CD8-positive, alpha-beta memory T cell (primary cell): ENCODE results near the gene SET. TPM values are rescaled to one million over a fixed set of nuclear protein-coding genes. Genes with fewer than 3 reads are reported as not detected.
A peak's percentile ranks its signal among the peaks of the same experiment; 100 is the strongest.

ENCODE experiments used
- CTCF ChIA-PET: fragments of 350-600 bp; sonication (Branson Sonifier 250); formaldehyde crosslinking; loops from one replicate; lab custom pipeline; 2021; ENCODE audit warnings: antibody characterized with exemption; lab: Charles Lee
- POLR2A ChIA-PET: fragments of 350-600 bp; sonication (Branson Sonifier 250); formaldehyde crosslinking; loops from one replicate; lab custom pipeline; 2021; ENCODE audit warnings: antibody characterized with exemption; lab: Charles Lee
- DNase-seq, 5 donors: peaks; one replicate each; pipeline versions ENCODE4 v3.0.0 to v3.0.0-alpha.2; 2020 to 2022; ENCODE audit warnings: mixed read lengths in 1 of 5
- H3K27ac ChIP-seq: one replicate; pipeline ENCODE4 v1.7.0; 2013; ENCODE audit warnings: low read depth, mild to moderate bottlenecking, low read length, moderate library complexity
- H3K27me3 ChIP-seq: 2 replicates; pipeline ENCODE4 v1.7.0; 2013; ENCODE audit warnings: low read length, mild to moderate bottlenecking; ENCODE audit not compliant: insufficient read depth, poor library complexity, severe bottlenecking
- H3K36me3 ChIP-seq: 2 replicates; pipeline ENCODE4 v1.7.0; 2013; ENCODE audit warnings: mild to moderate bottlenecking, low read length, moderate library complexity; ENCODE audit not compliant: insufficient read depth
- H3K4me1 ChIP-seq: 2 replicates; pipeline ENCODE4 v1.7.0; 2013; ENCODE audit warnings: mild to moderate bottlenecking, low read length, moderate library complexity; ENCODE audit not compliant: insufficient read depth
- H3K4me3 ChIP-seq: 2 replicates; pipeline ENCODE4 v1.7.0; 2013; ENCODE audit warnings: mild to moderate bottlenecking, low read length
- H3K9me3 ChIP-seq: 2 replicates; pipeline ENCODE4 v1.7.0; 2013; ENCODE audit warnings: mild to moderate bottlenecking, low read length
- H3K27ac Mint-ChIP-seq, 8 donors: one replicate each; pipeline ENCODE4 v1.8.0; 2020 to 2021; ENCODE audit warnings: mixed read lengths in 8 of 8, mild to moderate bottlenecking in 6 of 8, inconsistent platforms in 3 of 8, moderate library complexity in 3 of 8
- H3K27me3 Mint-ChIP-seq, 2 donors: one replicate each; pipeline ENCODE4 v1.8.0; 2020 to 2021; ENCODE audit warnings: mixed read lengths in 2 of 2, mild to moderate bottlenecking in 1 of 2, moderate library complexity in 1 of 2
- H3K36me3 Mint-ChIP-seq, 3 donors: one replicate each; pipeline ENCODE4 v1.8.0; 2020 to 2021; ENCODE audit warnings: mixed read lengths in 3 of 3, inconsistent platforms in 1 of 3, mild to moderate bottlenecking in 1 of 3
- H3K4me1 Mint-ChIP-seq, 3 donors: one replicate each; pipeline ENCODE4 v1.8.0; 2020 to 2021; ENCODE audit warnings: mixed read lengths in 3 of 3, inconsistent platforms in 1 of 3, mild to moderate bottlenecking in 1 of 3
- H3K4me3 Mint-ChIP-seq, 7 donors: one replicate each; pipeline ENCODE4 v1.8.0; 2020 to 2021; ENCODE audit warnings: mixed read lengths in 7 of 7, mild to moderate bottlenecking in 6 of 7, moderate library complexity in 4 of 7, inconsistent platforms in 2 of 7
- H3K9me3 Mint-ChIP-seq, 5 donors: one replicate each; pipeline ENCODE4 v1.8.0; 2020 to 2022; ENCODE audit warnings: mixed read lengths in 5 of 5, mild to moderate bottlenecking in 3 of 5, moderate library complexity in 2 of 5, inconsistent platforms in 1 of 5
- polyA plus RNA-seq: library from polyadenylated mRNA; unstranded; fragments of 300-500 nt; fragmentation: Illumina TruSeq; gene quantifications from one replicate; pipeline ENCODE4 v1.2.3, GENCODE V29; 2021
- total RNA-seq, 2 experiments: library from RNA; stranded (reverse); gene quantifications; one replicate each; pipeline ENCODE4 v1.2.3, GENCODE V29; 2021

Gene SET
- total and polyA plus RNA-seq, 3 experiments from 2014 or later = 229 to 1,027 (median 939) TPM

DNA sequence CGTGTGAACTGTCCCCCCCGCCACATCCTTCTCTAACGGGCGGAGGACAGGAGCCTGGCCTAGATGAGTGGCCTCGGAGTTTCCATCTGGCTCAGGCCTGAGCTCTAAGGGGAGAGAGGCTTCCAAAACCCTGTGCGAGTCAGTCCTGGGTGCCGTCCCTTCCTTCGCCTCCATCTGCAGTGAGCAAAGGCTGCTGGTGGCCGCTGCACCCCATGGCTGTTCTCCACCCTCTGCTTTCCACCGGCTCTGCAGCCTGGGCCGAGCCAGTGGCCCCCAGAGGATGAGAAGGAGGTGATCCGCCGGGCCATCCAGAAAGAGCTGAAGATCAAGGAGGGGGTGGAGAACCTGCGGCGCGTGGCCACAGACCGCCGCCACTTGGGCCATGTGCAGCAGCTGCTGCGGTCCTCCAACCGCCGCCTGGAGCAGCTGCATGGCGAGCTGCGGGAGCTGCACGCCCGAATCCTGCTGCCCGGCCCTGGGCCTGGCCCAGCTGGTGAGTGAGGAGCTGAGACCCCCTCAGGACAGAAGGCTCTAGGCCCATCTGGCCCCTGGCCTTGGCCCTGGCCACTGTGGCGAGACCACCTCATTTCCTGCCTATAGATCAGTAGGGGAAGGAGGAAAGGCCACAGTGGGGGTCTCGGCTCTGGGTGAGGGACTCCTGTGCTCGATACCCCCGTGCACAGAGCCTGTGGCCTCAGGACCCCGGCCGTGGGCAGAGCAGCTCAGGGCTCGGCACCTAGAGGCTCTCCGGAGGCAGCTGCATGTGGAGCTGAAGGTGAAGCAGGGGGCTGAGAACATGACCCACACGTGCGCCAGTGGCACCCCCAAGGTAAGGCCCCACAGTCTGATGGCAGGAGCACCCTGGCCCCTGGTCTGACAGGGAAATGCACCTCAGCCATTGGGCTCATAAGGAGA is 16.3 kb downstream of the SET start:
- H3K36me3 Mint-ChIP-seq = peaks cover 0 to 1% (median 0%) of the 10 kb centered on the region in 3 donors
- no peak overlapping the region for H3K27ac ChIP-seq
- POLR2A ChIA-PET = no interaction called here
- peaks cover 0 to 1% of the 10 kb centered on the region in 2 donors for H3K27me3 Mint-ChIP-seq
- H3K4me3 ChIP-seq = no peak overlapping the region
- H3K4me1 ChIP-seq = peaks cover 7% of the 10 kb centered on the region
- no peaks in the 10 kb centered on the region for H3K9me3 Mint-ChIP-seq
- no peaks in the 10 kb centered on the region for H3K36me3 ChIP-seq
- H3K4me1 Mint-ChIP-seq = peaks cover 7 to 17% (median 9%) of the 10 kb centered on the region in 3 donors
- no peaks in the 10 kb centered on the region for H3K27me3 ChIP-seq
- H3K4me3 Mint-ChIP-seq = peak overlapping the region in 1 of 7 donors; percentile 10
- peak in 1 of 5 donors; percentile 43 for DNase-seq
- H3K27ac Mint-ChIP-seq = peak overlapping the region in 1 of 8 donors; percentile 39
- no peaks in the 10 kb centered on the region for H3K9me3 ChIP-seq
- CTCF ChIA-PET = interaction anchor here (0.8 kb wide), 1 partner anchor 88 kb away, joined by 3 read pairs; no protein-coding TSS in a partner anchor

DNA sequence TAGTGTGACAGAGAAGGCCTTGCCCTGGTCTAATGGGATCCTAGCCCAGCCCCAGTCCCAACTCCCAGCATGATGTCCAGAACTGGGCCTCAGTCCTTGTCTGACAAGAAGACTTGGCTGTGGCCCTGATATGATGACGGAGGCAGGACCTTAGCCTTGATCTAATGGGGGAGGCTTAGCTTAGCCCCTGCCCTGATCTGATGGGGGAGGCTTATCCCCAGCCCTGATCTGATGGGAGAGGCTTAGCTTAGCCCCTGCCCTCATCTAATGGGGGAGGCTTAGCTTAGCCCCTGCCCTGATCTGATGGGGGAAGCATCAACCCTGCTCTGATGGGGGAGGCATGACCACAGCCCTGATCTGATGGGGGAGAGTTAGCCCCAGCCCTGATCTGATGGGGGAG is 17.0 kb downstream of the SET start:
- H3K4me3 Mint-ChIP-seq = peak overlapping the region in 1 of 7 donors; percentile 15
- peaks cover 0 to 1% of the 10 kb centered on the region in 2 donors for H3K27me3 Mint-ChIP-seq
- Histone ChIP-seq H3K9me3 (no peaks in the 10 kb centered on the region), H3K36me3 (no peaks in the 10 kb centered on the region), H3K4me1 (peaks cover 7% of the 10 kb centered on the region), H3K4me3 (no peak overlapping the region), H3K27ac (no peak overlapping the region), H3K27me3 (no peaks in the 10 kb centered on the region)
- no peaks in the 10 kb centered on the region for H3K9me3 Mint-ChIP-seq
- DNase-seq = peak in 1 of 5 donors; percentile 44
- H3K36me3 Mint-ChIP-seq = peaks cover 0 to 1% (median 0%) of the 10 kb centered on the region in 3 donors
- ChIA-PET POLR2A (no interaction called here), CTCF (no interaction called here)
- H3K4me1 Mint-ChIP-seq = peaks cover 7 to 17% (median 9%) of the 10 kb centered on the region in 3 donors
- H3K27ac Mint-ChIP-seq = peak overlapping the region in 3 of 8 donors; percentile 0 to 39 (median 3)

GRCh38 chr9:128706671-128707381 is 17.8 kb downstream of the SET start:
- peak overlapping the region in 1 of 8 donors; percentile 47 for H3K27ac Mint-ChIP-seq
- ChIA-PET POLR2A (no interaction called here), CTCF (no interaction called here)
- no peak overlapping the region for H3K27ac ChIP-seq
- peaks cover 0 to 1% of the 10 kb centered on the region in 2 donors for H3K27me3 Mint-ChIP-seq
- no peaks in the 10 kb centered on the region for H3K36me3 ChIP-seq
- no peaks in the 10 kb centered on the region for H3K27me3 ChIP-seq
- H3K4me1 Mint-ChIP-seq = peaks cover 4 to 10% (median 5%) of the 10 kb centered on the region in 3 donors
- no peaks in the 10 kb centered on the region for H3K9me3 Mint-ChIP-seq
- H3K4me1 ChIP-seq = peaks cover 4% of the 10 kb centered on the region
- H3K4me3 Mint-ChIP-seq = no peak overlapping the region
- no peaks in the 10 kb centered on the region for H3K9me3 ChIP-seq
- DNase-seq = peak in 1 of 5 donors; percentile 41
- no peak overlapping the region for H3K4me3 ChIP-seq
- H3K36me3 Mint-ChIP-seq = peaks cover 0 to 1% (median 0%) of the 10 kb centered on the region in 3 donors

- no peak overlapping the region for H3K27ac ChIP-seq
- peak in 1 of 5 donors; percentile 1 for DNase-seq
- Mint-ChIP-seq H3K9me3 (no peaks in the 10 kb centered on the region), H3K27me3 (peaks cover 0 to 1% of the 10 kb centered on the region in 2 donors), H3K27ac (no peak overlapping the region), H3K4me3 (no peak overlapping the region), H3K4me1 (peaks cover 0 to 6% (median 0%) of the 10 kb centered on the region in 3 donors), H3K36me3 (peaks cover 0 to 2% (median 0%) of the 10 kb centered on the region in 3 donors)
- no peaks in the 10 kb centered on the region for H3K27me3 ChIP-seq
- no peaks in the 10 kb centered on the region for H3K36me3 ChIP-seq
- H3K9me3 ChIP-seq = no peaks in the 10 kb centered on the region
- no peaks in the 10 kb centered on the region for H3K4me1 ChIP-seq
- POLR2A ChIA-PET = interaction anchor here (1.1 kb wide), 1 partner anchor 17 kb away, joined by 3 read pairs; no protein-coding TSS in a partner anchor
- no peak overlapping the region for H3K4me3 ChIP-seq
- CTCF ChIA-PET = no interaction called here
These were observed 18.4 kb downstream of the SET start for GRCh38 chr9:128707446-128707845.

DNA sequence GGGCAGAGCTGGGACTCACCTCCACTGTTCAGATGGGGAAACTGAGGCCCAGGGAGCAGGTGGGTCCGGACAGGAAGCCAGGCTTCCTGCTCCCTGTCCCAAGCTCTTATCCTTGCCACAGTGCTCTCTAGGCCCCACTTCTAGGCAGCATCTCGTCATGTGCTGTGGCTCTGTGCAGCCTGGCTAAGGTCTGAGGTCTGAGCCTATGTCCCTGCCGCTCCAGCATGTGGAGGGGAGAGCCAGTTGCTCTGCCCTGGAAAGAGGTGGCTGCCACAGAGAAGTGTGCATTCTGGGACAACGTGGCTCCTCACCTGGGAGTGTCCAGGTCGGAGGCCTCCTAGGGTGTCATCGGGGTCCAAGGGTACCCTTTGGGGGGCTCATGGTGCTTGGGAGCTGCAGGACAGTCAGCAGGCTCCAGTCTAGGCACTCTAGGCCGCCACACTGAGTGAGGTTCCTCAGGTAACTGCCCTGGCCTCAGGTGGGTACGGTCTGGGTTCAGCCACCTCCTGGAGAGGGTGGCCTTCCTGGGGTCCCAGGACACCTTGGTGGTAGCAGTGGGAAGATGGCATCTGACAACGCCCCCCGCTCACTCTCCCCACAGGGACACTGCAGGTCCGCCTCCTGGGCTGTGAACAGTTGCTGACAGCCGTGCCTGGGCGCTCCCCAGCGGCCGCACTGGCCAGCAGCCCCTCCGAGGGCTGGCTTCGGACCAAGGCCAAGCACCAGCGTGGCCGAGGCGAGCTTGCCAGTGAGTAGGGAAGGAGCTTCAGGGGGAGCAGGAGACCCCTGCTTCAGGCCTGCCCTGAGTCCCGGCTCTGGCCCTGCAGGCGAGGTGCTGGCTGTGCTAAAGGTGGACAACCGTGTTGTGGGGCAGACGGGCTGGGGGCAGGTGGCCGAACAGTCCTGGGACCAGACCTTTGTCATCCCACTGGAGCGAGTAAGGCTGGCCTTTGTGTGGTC is 23.7 kb downstream of the SET start:
- DNase-seq = peak in 1 of 5 donors; percentile 32
- Mint-ChIP-seq H3K4me3 (no peak overlapping the region), H3K4me1 (no peaks in the 10 kb centered on the region), H3K27ac (no peak overlapping the region), H3K36me3 (peaks cover 0 to 2% (median 0%) of the 10 kb centered on the region in 3 donors), H3K27me3 (no peaks in the 10 kb centered on the region), H3K9me3 (no peaks in the 10 kb centered on the region)
- H3K4me1 ChIP-seq = no peaks in the 10 kb centered on the region
- H3K27me3 ChIP-seq = no peaks in the 10 kb centered on the region
- H3K36me3 ChIP-seq = no peaks in the 10 kb centered on the region
- no peak overlapping the region for H3K27ac ChIP-seq
- H3K4me3 ChIP-seq = no peak overlapping the region
- CTCF ChIA-PET = interaction anchor here (0.5 to 2.0 kb wide), 2 partner anchors 11 to 571 kb away, joined by 3 to 7 read pairs; partner anchors contain the start of gene PKN3
- POLR2A ChIA-PET = no interaction called here
- H3K9me3 ChIP-seq = no peaks in the 10 kb centered on the region

- H3K4me3 ChIP-seq = no peak overlapping the region
- no peaks in the 10 kb centered on the region for H3K4me1 Mint-ChIP-seq
- no peak overlapping the region for H3K27ac ChIP-seq
- no peak overlapping the region for H3K27ac Mint-ChIP-seq
- no peaks in the 10 kb centered on the region for H3K27me3 ChIP-seq
- no peaks in the 10 kb centered on the region for H3K4me1 ChIP-seq
- H3K27me3 Mint-ChIP-seq = no peaks in the 10 kb centered on the region
- peak in 1 of 5 donors; percentile 42 for DNase-seq
- ChIA-PET CTCF (interaction anchor here (2.0 kb wide), 1 partner anchor 11 kb away, joined by 7 read pairs; the partner anchor contains the start of gene PKN3), POLR2A (no interaction called here)
- H3K9me3 Mint-ChIP-seq = no peaks in the 10 kb centered on the region
- H3K36me3 Mint-ChIP-seq = peaks cover 0 to 2% (median 0%) of the 10 kb centered on the region in 3 donors
- H3K36me3 ChIP-seq = no peaks in the 10 kb centered on the region
- H3K4me3 Mint-ChIP-seq = no peak overlapping the region
- H3K9me3 ChIP-seq = no peaks in the 10 kb centered on the region
These were observed 24.4 kb downstream of the SET start for GRCh38 chr9:128713411-128713780.

DNA sequence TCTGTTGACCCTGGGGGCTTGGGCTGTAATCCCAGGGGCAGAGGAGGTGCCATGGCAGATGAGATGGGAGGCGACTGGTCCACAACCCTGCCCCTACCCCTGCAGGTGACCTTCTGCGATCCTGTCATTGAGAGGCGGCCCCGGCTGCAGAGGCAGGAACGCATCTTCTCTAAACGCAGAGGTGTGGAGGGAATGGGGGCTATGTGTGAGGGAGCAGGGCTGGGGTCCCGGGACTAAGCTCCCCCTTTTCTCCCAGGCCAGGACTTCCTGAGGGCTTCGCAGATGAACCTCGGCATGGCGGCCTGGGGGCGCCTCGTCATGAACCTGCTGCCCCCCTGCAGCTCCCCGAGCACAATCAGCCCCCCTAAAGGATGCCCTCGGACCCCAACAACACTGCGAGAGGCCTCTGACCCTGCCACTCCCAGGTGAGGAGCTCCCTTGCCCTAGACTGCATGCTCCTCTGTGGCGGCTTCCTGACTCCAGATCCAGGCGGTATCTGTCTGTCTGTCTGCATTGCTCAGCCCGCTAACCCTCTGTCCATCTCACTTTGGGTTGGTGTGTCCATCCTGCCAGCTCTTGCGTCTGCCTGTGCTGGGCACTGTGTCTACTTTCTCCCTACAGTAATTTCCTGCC is 25.0 kb downstream of the SET start:
- no peak overlapping the region for H3K4me3 ChIP-seq
- H3K4me1 ChIP-seq = no peaks in the 10 kb centered on the region
- ChIA-PET CTCF (interaction anchor here (0.8 to 2.0 kb wide), 1 partner anchor 12 kb away, joined by 3 to 7 read pairs; the partner anchor contains the start of gene PKN3), POLR2A (no interaction called here)
- Mint-ChIP-seq H3K27me3 (no peaks in the 10 kb centered on the region), H3K36me3 (peaks cover 0 to 2% (median 0%) of the 10 kb centered on the region in 3 donors), H3K4me1 (no peaks in the 10 kb centered on the region), H3K27ac (no peak overlapping the region), H3K4me3 (no peak overlapping the region), H3K9me3 (no peaks in the 10 kb centered on the region)
- no peaks in the 10 kb centered on the region for H3K36me3 ChIP-seq
- H3K27ac ChIP-seq = no peak overlapping the region
- peak in 1 of 5 donors; percentile 36 for DNase-seq
- H3K27me3 ChIP-seq = no peaks in the 10 kb centered on the region
- H3K9me3 ChIP-seq = no peaks in the 10 kb centered on the region
